GM23338 (cell line): ENCODE data around the gene CYP3A4. TPM values are rescaled to one million over a fixed set of nuclear protein-coding genes. Genes with fewer than 3 reads are reported as not detected.
"Not testable (repeated sequence)": the region's sequence is repeated elsewhere in the genome, so short reads cannot be mapped to it uniquely, and the experiment has no call there.

Experiments
- ATAC-seq: fragments of 200-7000 bp; cut with Tn5 transposase; 3 replicates; pipeline ENCODE4 v1.9.1; 2020
- DNase-seq: peaks from one replicate; pipeline ENCODE4 v3.0.0-alpha.2; 2015; ENCODE audit warnings: low spot score
- H2AFZ ChIP-seq: fragments of 200-600 bp; sonication (generic); 2 replicates; pipeline ENCODE4 v1.8.0; 2016; ENCODE audit warnings: antibody characterized with exemption, mild to moderate bottlenecking, moderate library complexity
- H3F3A ChIP-seq: fragments of 200-600 bp; sonication (generic); replicated peaks from 2 replicates; pipeline ENCODE4 v1.8.0; 2017; ENCODE audit warnings: antibody characterized with exemption, mixed run types, low read depth
- H3K27ac ChIP-seq: fragments of 200-600 bp; sonication (generic); 2 replicates; pipeline ENCODE4 v1.6.1; 2016; ENCODE audit warnings: low read depth
- H3K27me3 ChIP-seq: fragments of 200-600 bp; sonication (generic); 2 replicates; pipeline ENCODE4 v1.8.0; 2016; ENCODE audit warnings: mild to moderate bottlenecking, mixed run types, moderate library complexity; ENCODE audit not compliant: insufficient read depth
- H3K36me3 ChIP-seq: fragments of 200-600 bp; sonication (generic); 2 replicates; pipeline ENCODE4 v1.8.0; 2016; ENCODE audit warnings: mild to moderate bottlenecking; ENCODE audit not compliant: insufficient read depth
- H3K4me1 ChIP-seq: fragments of 200-600 bp; sonication (generic); 2 replicates; pipeline ENCODE4 v1.8.0; 2016; ENCODE audit warnings: mild to moderate bottlenecking, moderate library complexity; ENCODE audit not compliant: insufficient read depth
- H3K4me2 ChIP-seq: fragments of 200-600 bp; sonication (generic); 2 replicates; pipeline ENCODE4 v1.7.1; 2017; ENCODE audit warnings: mixed run types
- H3K4me3 ChIP-seq: fragments of 200-600 bp; sonication (generic); 2 replicates; pipeline ENCODE4 v1.6.1; 2016; ENCODE audit warnings: mixed run types
- H3K79me2 ChIP-seq: fragments of 200-600 bp; sonication (generic); replicated peaks from 2 replicates; pipeline ENCODE4 v1.8.0; 2017; ENCODE audit warnings: mild to moderate bottlenecking; ENCODE audit not compliant: insufficient read depth
- H3K9me2 ChIP-seq: fragments of 200-600 bp; sonication (generic); 2 replicates; pipeline ENCODE4 v1.8.0; 2017; ENCODE audit not compliant: insufficient read depth
- H4K20me1 ChIP-seq: fragments of 200-600 bp; sonication (generic); replicated peaks from 2 replicates; pipeline ENCODE4 v1.8.0; 2017; ENCODE audit warnings: mild to moderate bottlenecking; ENCODE audit not compliant: insufficient read depth
- H3K27ac Mint-ChIP-seq: 2 replicates; pipeline ENCODE4 v1.8.0; 2020; ENCODE audit warnings: inconsistent platforms, mild to moderate bottlenecking, moderate library complexity, mixed read lengths
- H3K27me3 Mint-ChIP-seq: 3 replicates; pipeline ENCODE4 v1.8.0; 2022; ENCODE audit warnings: low read depth, mild to moderate bottlenecking, moderate library complexity, mixed read lengths, inconsistent platforms; ENCODE audit not compliant: insufficient read depth, poor library complexity
- H3K36me3 Mint-ChIP-seq: 3 replicates; pipeline ENCODE4 v1.8.0; 2021; ENCODE audit warnings: low read depth, mild to moderate bottlenecking, inconsistent platforms, moderate library complexity, mixed read lengths
- H3K4me1 Mint-ChIP-seq: 3 replicates; pipeline ENCODE4 v1.8.0; 2020; ENCODE audit warnings: mild to moderate bottlenecking, inconsistent platforms, mixed read lengths
- H3K4me3 Mint-ChIP-seq: 3 replicates; pipeline ENCODE4 v1.8.0; 2021; ENCODE audit warnings: moderate library complexity, mild to moderate bottlenecking, inconsistent platforms, mixed read lengths
- H3K9me3 Mint-ChIP-seq: 3 replicates; pipeline ENCODE4 v1.8.0; 2020; ENCODE audit warnings: moderate library complexity, mild to moderate bottlenecking, inconsistent platforms, mixed read lengths
- EZH2 ChIP-seq: fragments of 200-600 bp; sonication (generic); IDR thresholded peaks from one replicate; pipeline ENCODE4 v1.8.0; 2017; ENCODE audit warnings: antibody characterized with exemption, mild to moderate bottlenecking, low read depth; ENCODE audit not compliant: unreplicated experiment
- JUNB ChIP-seq: IDR thresholded peaks from one replicate; pipeline ENCODE4 v1.6.1; 2016; ENCODE audit warnings: antibody characterized with exemption; ENCODE audit not compliant: unreplicated experiment
- POLR2AphosphoS5 ChIP-seq: IDR thresholded peaks from 2 replicates; pipeline ENCODE4 v1.6.1; 2016; ENCODE audit warnings: antibody characterized with exemption, low read depth
- STAT1 ChIP-seq: IDR thresholded peaks from one replicate; pipeline ENCODE4 v1.6.1; 2016; ENCODE audit warnings: antibody characterized with exemption; ENCODE audit not compliant: unreplicated experiment
- ZNF331 ChIP-seq: fragments of 250-450 bp; sonication (Bioruptor Pico); IDR thresholded peaks from 2 replicates; pipeline ENCODE4 v1.5.0; 2020; ENCODE audit warnings: low read depth, mild to moderate bottlenecking, moderate library complexity
- polyA plus RNA-seq: library from polyadenylated mRNA; unstranded; fragments of >200 nt; fragmentation: Nextera tagmentation; extraction: Ambion mirVana; gene quantifications from 2 replicates; pipeline ENCODE4 v1.2.1, GENCODE V29; 2016
- total RNA-seq: library from RNA; depleted of rRNA; stranded (reverse); fragments of >200 nt; shearing (Covaris generic); gene quantifications from 2 replicates; pipeline ENCODE4 v1.2.3, GENCODE V29; 2014
- TF ChIP-seq, protein P1 (sequence below), 2 experiments: fragments of 200-600 bp in 1 of 2; sonication (generic) in 1 of 2; conservative IDR thresholded peaks; 2 replicates each; pipeline versions ENCODE4 v1.5.1 to v1.6.1; 2016 to 2017; ENCODE audit warnings: antibody characterized with exemption in 2 of 2, low read depth in 2 of 2, mild to moderate bottlenecking in 2 of 2, moderate library complexity in 1 of 2

Gene CYP3A4
- total and polyA plus RNA-seq, 2 experiments from 2014 or later = not detected

GRCh38 chr7:99736667-99737066 lies 47.3 kb downstream of the CYP3A4 start:
- not testable (repeated sequence) for H3K27ac ChIP-seq, H3F3A ChIP-seq, H3K4me1 Mint-ChIP-seq, H3K79me2 ChIP-seq, H3K4me3 ChIP-seq, H3K4me3 Mint-ChIP-seq, H3K27me3 Mint-ChIP-seq, H3K36me3 ChIP-seq, H2AFZ ChIP-seq, H3K27me3 ChIP-seq, H3K9me2 ChIP-seq, H3K4me2 ChIP-seq, ATAC-seq, H4K20me1 ChIP-seq, H3K4me1 ChIP-seq, H3K36me3 Mint-ChIP-seq, H3K27ac Mint-ChIP-seq, DNase-seq, H3K9me3 Mint-ChIP-seq

- H3K4me3 ChIP-seq = no peak within 1 kb of the TSS
- no peaks in the 10 kb centered on the region for H3K27me3 ChIP-seq
- 0 out of 2 replicates have a peak, but pooled peaks cover 3% of the 10 kb centered on the region for H3K4me1 ChIP-seq
- no peaks in the 10 kb centered on the region for H3K79me2 ChIP-seq
- Mint-ChIP-seq H3K4me3 (no peak within 1 kb of the TSS; the same call in 2 of the 3 replicates), H3K36me3 (no peaks in the 10 kb centered on the region), H3K27me3 (peaks cover 2% of the 10 kb centered on the region), H3K27ac (no peak within 1 kb of the TSS; the same call in 1 of the 2 replicates), H3K4me1 (peaks cover 4% of the 10 kb centered on the region; the same call in 1 of the 3 replicates), H3K9me3 (no peaks in the 10 kb centered on the region)
- no peaks in the 10 kb centered on the region for H3F3A ChIP-seq
- no peak within 1 kb of the TSS for H3K27ac ChIP-seq
- TF ChIP-seq ZNF331 (CRISPR knock-in tag) (no peak), STAT1 (no peak), EZH2 (no peak), POLR2AphosphoS5 (no peak)
- H2AFZ ChIP-seq = no peak within 1 kb of the TSS
- H3K9me2 ChIP-seq = peaks cover 7% of the 10 kb centered on the region; the same call in 1 of the 2 replicates
- H3K36me3 ChIP-seq = no peaks in the 10 kb centered on the region
- DNase-seq (no peak), ATAC-seq (no peak)
- H4K20me1 ChIP-seq = no peaks in the 10 kb centered on the region
- H3K4me2 ChIP-seq = no peak within 1 kb of the TSS
Measured at GRCh38 chr7:99734987-99735386, 49.0 kb downstream of the CYP3A4 start, which contains the start of gene CYP3A7. CYP3A7 (minus strand) TSS chr7:99735196; CDS start chr7:99735093, 103 bp downstream.

- H3K27me3 ChIP-seq = no peaks in the 10 kb centered on the region
- H3K27ac Mint-ChIP-seq = no peak overlapping the region
- no peaks in the 10 kb centered on the region for H3K79me2 ChIP-seq
- no peak overlapping the region for H3K4me2 ChIP-seq
- no peaks in the 10 kb centered on the region for H4K20me1 ChIP-seq
- H3K36me3 Mint-ChIP-seq = no peaks in the 10 kb centered on the region
- no peak overlapping the region for H3K4me3 Mint-ChIP-seq
- no peaks in the 10 kb centered on the region for H3F3A ChIP-seq
- peaks cover 4% of the 10 kb centered on the region; the same call in 1 of the 3 replicates for H3K4me1 Mint-ChIP-seq
- ATAC-seq (peak; percentile 75), DNase-seq (peak; percentile 62)
- no peaks in the 10 kb centered on the region for H3K9me3 Mint-ChIP-seq
- H3K27ac ChIP-seq = no peak overlapping the region
- peaks cover 2% of the 10 kb centered on the region for H3K27me3 Mint-ChIP-seq
- no peak overlapping the region for H2AFZ ChIP-seq
- no peaks in the 10 kb centered on the region for H3K4me1 ChIP-seq
- TF ChIP-seq, protein P1, sequence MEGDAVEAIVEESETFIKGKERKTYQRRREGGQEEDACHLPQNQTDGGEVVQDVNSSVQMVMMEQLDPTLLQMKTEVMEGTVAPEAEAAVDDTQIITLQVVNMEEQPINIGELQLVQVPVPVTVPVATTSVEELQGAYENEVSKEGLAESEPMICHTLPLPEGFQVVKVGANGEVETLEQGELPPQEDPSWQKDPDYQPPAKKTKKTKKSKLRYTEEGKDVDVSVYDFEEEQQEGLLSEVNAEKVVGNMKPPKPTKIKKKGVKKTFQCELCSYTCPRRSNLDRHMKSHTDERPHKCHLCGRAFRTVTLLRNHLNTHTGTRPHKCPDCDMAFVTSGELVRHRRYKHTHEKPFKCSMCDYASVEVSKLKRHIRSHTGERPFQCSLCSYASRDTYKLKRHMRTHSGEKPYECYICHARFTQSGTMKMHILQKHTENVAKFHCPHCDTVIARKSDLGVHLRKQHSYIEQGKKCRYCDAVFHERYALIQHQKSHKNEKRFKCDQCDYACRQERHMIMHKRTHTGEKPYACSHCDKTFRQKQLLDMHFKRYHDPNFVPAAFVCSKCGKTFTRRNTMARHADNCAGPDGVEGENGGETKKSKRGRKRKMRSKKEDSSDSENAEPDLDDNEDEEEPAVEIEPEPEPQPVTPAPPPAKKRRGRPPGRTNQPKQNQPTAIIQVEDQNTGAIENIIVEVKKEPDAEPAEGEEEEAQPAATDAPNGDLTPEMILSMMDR (conservative IDR thresholded peaks at IDR 0.05; ENCODE audit: low read depth in 2 of 2) = peak; percentile 57 to 61
- TF ChIP-seq JUNB = no peak
- H3K4me3 ChIP-seq = no peak overlapping the region
- H3K9me2 ChIP-seq = peaks cover 4% of the 10 kb centered on the region; the same call in 1 of the 2 replicates
- H3K36me3 ChIP-seq = no peaks in the 10 kb centered on the region
Measured at GRCh38 chr7:99733448-99733847, 50.5 kb downstream of the CYP3A4 start.
